K562 (cell line): ENCODE data around the gene TOR1B. TPM values are rescaled to one million over a fixed set of nuclear protein-coding genes. Genes with fewer than 3 reads are reported as not detected.

Experiments
- ATAC-seq: fragments of 200-7000 bp; cut with Tn5 transposase; 3 replicates; pipeline ENCODE4 v1.9.1; 2020; ENCODE audit warnings: moderate library complexity
- BruUV-seq: library from RNA; stranded (reverse); fragments of 400-500 nt; replicated peaks from 2 replicates; lab custom pipeline; 2021; lab: Mats Ljungman, UMichigan
- CTCF ChIA-PET: fragments of 300-600 bp; formaldehyde crosslinking; extraction: SDS; loops from one replicate; lab custom pipeline; 2021; ENCODE audit warnings: low intra/inter-chr PET ratio; lab: Yijun Ruan, JAX
- POLR2A ChIA-PET: fragments of 300-600, 350-650 bp; sonication (Branson Sonifier 250); formaldehyde crosslinking; extraction: SDS; loops from one replicate; lab custom pipeline; 2021; ENCODE audit warnings: antibody characterized with exemption, inconsistent platforms; lab: Yijun Ruan, JAX
- DNase-seq, 4 experiments: peaks; one replicate each; pipeline versions ENCODE4 v3.0.0 to v3.0.0-alpha.2; 2011 to 2018; ENCODE audit warnings: low spot score in 3 of 4, mixed read lengths in 3 of 4; ENCODE audit errors: extremely low read depth in 1 of 4
- FAIRE-seq: peaks from 2 replicates; lab custom pipeline; 2011; peaks lifted over from hg19 to GRCh38; lab: Jason Lieb, UNC
- H2AFZ ChIP-seq: 2 replicates; pipeline ENCODE4 v1.6.0; 2011; ENCODE audit warnings: low read depth, low read length, control low read depth, inconsistent platforms
- H3K27ac ChIP-seq: fragments of 200-600 bp; 3 replicates; pipeline ENCODE4 v1.8.0; 2011; ENCODE audit warnings: low read depth, mild to moderate bottlenecking, control low read depth, inconsistent platforms, low read length, moderate library complexity, mixed read lengths; ENCODE audit errors: extremely low read depth
- H3K27me3 ChIP-seq, 2 experiments: fragments of 300-600 bp in 1 of 2; 2 replicates in 1 of 2; 3 replicates in 1 of 2; pipeline versions ENCODE4 v1.6.0 to v1.8.0; 2011; ENCODE audit warnings: inconsistent platforms in 2 of 2, low read length in 2 of 2, mild to moderate bottlenecking in 1 of 2, mixed read lengths in 1 of 2, moderate library complexity in 1 of 2; ENCODE audit not compliant: control insufficient read depth in 2 of 2, insufficient read depth in 2 of 2
- H3K36me3 ChIP-seq: fragments of 300-600 bp; 3 replicates; pipeline ENCODE4 v1.8.0; 2011; ENCODE audit warnings: mild to moderate bottlenecking, low read length, inconsistent platforms; ENCODE audit not compliant: control insufficient read depth, insufficient read depth
- H3K4me1 ChIP-seq, 2 experiments: fragments of 200-600 bp in 1 of 2; replicated peaks in 1 of 2; 2 replicates in 1 of 2; 3 replicates in 1 of 2; pipeline versions ENCODE4 v1.5.1 to v1.8.0; 2011; ENCODE audit warnings: inconsistent platforms in 2 of 2, low read length in 2 of 2, mild to moderate bottlenecking in 1 of 2, mixed read lengths in 1 of 2, moderate library complexity in 1 of 2; ENCODE audit not compliant: control insufficient read depth in 2 of 2, insufficient read depth in 2 of 2
- H3K4me2 ChIP-seq: 2 replicates; pipeline ENCODE4 v1.6.1; 2011; ENCODE audit warnings: low read length, control low read depth, inconsistent platforms, mixed read lengths; ENCODE audit not compliant: insufficient read depth
- H3K4me3 ChIP-seq: fragments of 200-600 bp; sonication (generic), shearing (Covaris generic); 2 replicates; pipeline ENCODE4 v1.5.1; 2016; ENCODE audit warnings: control low read depth, inconsistent platforms
- H3K79me2 ChIP-seq: fragments of 200-600 bp; 3 replicates; pipeline ENCODE4 v1.8.0; 2011; ENCODE audit warnings: low read length, inconsistent platforms; ENCODE audit not compliant: control insufficient read depth, insufficient read depth
- H3K9ac ChIP-seq, 2 experiments: 2 replicates each; pipeline versions ENCODE4 v1.6.0 to v1.6.1; 2011; ENCODE audit warnings: low read depth in 2 of 2, low read length in 2 of 2, control low read depth in 1 of 2, inconsistent platforms in 1 of 2, mild to moderate bottlenecking in 1 of 2, mixed read lengths in 1 of 2; ENCODE audit not compliant: insufficient read depth in 1 of 2
- H3K9me1 ChIP-seq: one replicate; pipeline ENCODE4 v1.6.0; 2011; ENCODE audit warnings: inconsistent platforms, mild to moderate bottlenecking, low read length, moderate library complexity; ENCODE audit not compliant: control insufficient read depth, insufficient read depth
- H3K9me3 ChIP-seq: replicated peaks from 2 replicates; pipeline ENCODE4 v1.5.1; 2011; ENCODE audit warnings: low read depth, low read length, inconsistent platforms; ENCODE audit not compliant: control insufficient read depth, insufficient read depth
- H4K20me1 ChIP-seq: replicated peaks from 2 replicates; pipeline ENCODE4 v1.6.1; 2011; ENCODE audit warnings: low read length, inconsistent platforms, mixed read lengths; ENCODE audit not compliant: control insufficient read depth, insufficient read depth
- ARHGAP35 ChIP-seq: fragments of 450-650 bp; IDR thresholded peaks from 2 replicates; pipeline ENCODE4 v1.6.1; 2018; ENCODE audit not compliant: partially characterized antibody
- C11orf30 ChIP-seq: fragments of 450-650 bp; IDR thresholded peaks from 2 replicates; pipeline ENCODE4 v1.6.1; 2016; ENCODE audit warnings: low read depth, mild to moderate bottlenecking
- HDAC1 ChIP-seq, 2 experiments: fragments of 450-650 bp; IDR thresholded peaks; 2 replicates each; pipeline ENCODE4 v1.6.1; 2016 to 2017; ENCODE audit warnings: inconsistent platforms in 1 of 2, mild to moderate bottlenecking in 1 of 2, moderate library complexity in 1 of 2
- ILF3 ChIP-seq: fragments of 450-650 bp; IDR thresholded peaks from 2 replicates; pipeline ENCODE4 v1.6.1; 2018; ENCODE audit warnings: antibody characterized with exemption, mild to moderate bottlenecking, moderate library complexity, borderline replicate concordance
- RBBP5 ChIP-seq: fragments of 200-600 bp; sonication (generic); IDR thresholded peaks from 2 replicates; pipeline ENCODE4 v1.6.1; 2012; ENCODE audit warnings: borderline replicate concordance, mild to moderate bottlenecking, low read length, control low read depth, inconsistent platforms; ENCODE audit not compliant: insufficient read depth, poor library complexity, severe bottlenecking
- RFX1 ChIP-seq: fragments of 450-650 bp; IDR thresholded peaks from 2 replicates; pipeline ENCODE4 v1.6.1; 2016; ENCODE audit warnings: mild to moderate bottlenecking, moderate library complexity
- RFX5 ChIP-seq: IDR thresholded peaks from 2 replicates; pipeline ENCODE4 v1.6.1; 2011; ENCODE audit warnings: low read depth, mild to moderate bottlenecking, improper control_type of control experiment, low read length
- ZFX ChIP-seq: sonication (generic); formaldehyde crosslinking; IDR thresholded peaks from 2 replicates; pipeline ENCODE4 v1.8.0; 2022; ENCODE audit warnings: mild to moderate bottlenecking, missing genetic modification reagents, moderate library complexity
- ZNF311 ChIP-seq: fragments of 250-450 bp; sonication (Bioruptor Pico); IDR thresholded peaks from 2 replicates; pipeline ENCODE4 v1.4.0; 2020; ENCODE audit warnings: mild to moderate bottlenecking, moderate library complexity
- ZNF586 ChIP-seq: fragments of 450-650 bp; formaldehyde crosslinking; conservative IDR thresholded peaks from 2 replicates; pipeline ENCODE4 v1.4.0; 2020; ENCODE audit warnings: mild to moderate bottlenecking, moderate library complexity
- ZNF764 ChIP-seq: fragments of 250-450 bp; sonication (Bioruptor Pico); IDR thresholded peaks from 2 replicates; pipeline ENCODE4 v1.4.0; 2020; ENCODE audit warnings: low read depth, mild to moderate bottlenecking, moderate library complexity
- WGBS: fragments of 100-300 bp; shearing (Covaris generic); methylation state at CpG from one replicate; pipeline ENCODE4 v1.1.6; 2016; ENCODE audit warnings: low coverage, mixed read lengths; ENCODE audit not compliant: insufficient coverage; ENCODE audit errors: missing lambda C conversion rate; 5-methylcytosine and 5-hydroxymethylcytosine counted together
- in situ Hi-C: fragments of 300-500 bp; cut with MboI; formaldehyde crosslinking; loops from 4 replicates; pipeline ENCODE4 v1.15.0; 2018; ENCODE audit warnings: inconsistent platforms, mixed read lengths
- intact Hi-C: fragments of 100-400 bp; cut with micrococcal nuclease; formaldehyde crosslinking; loops from 2 replicates; pipeline ENCODE4 v1.14.2; 2022
- polyA plus RNA-seq, 8 experiments: library from polyadenylated mRNA; depleted of rRNA in 4 of 8; stranded (reverse) in 5 of 8; unstranded in 3 of 8; fragments of >200 nt; fragmentation: Nextera tagmentation in 2 of 8; fragmentation: Illumina TruSeq in 1 of 8; extraction: Ambion mirVana in 2 of 8; extraction: Trizol in 1 of 8; gene quantifications; 2 replicates each; pipeline versions ENCODE4 v1.2.1 to v1.2.3, GENCODE V29; 2011 to 2014; ENCODE audit warnings: inconsistent platforms in 1 of 8, missing spikeins in 1 of 8
- total RNA-seq, 7 experiments: library from RNA; depleted of rRNA in 6 of 7; stranded (reverse); fragments of >200 nt in 6 of 7; fragmentation: Illumina TruSeq in 2 of 7; extraction: Trizol in 2 of 7; gene quantifications; 2 replicates each; pipeline versions ENCODE4 v1.2.1 to v1.2.3, GENCODE V29; 2011 to 2021; ENCODE audit warnings: low replicate concordance in 1 of 7
- TF ChIP-seq, protein P1 (sequence below): fragments of 250-450 bp; sonication (Bioruptor Pico); IDR thresholded peaks from 2 replicates; pipeline ENCODE4 v1.5.0; 2021; ENCODE audit warnings: mild to moderate bottlenecking, borderline replicate concordance
- TF ChIP-seq, protein P2 (sequence below): sonication (generic); formaldehyde crosslinking; IDR thresholded peaks from 2 replicates; pipeline ENCODE4 v1.8.0; 2022; ENCODE audit warnings: mild to moderate bottlenecking, missing genetic modification reagents, borderline replicate concordance
- TF ChIP-seq, protein P3 (sequence below): fragments of 250-450 bp; sonication (Bioruptor Pico); IDR thresholded peaks from 2 replicates; pipeline ENCODE4 v1.5.0; 2021

The TOR1B gene
- total and polyA plus RNA-seq, 9 of the 15 experiments (the other 6 are each of a cell fraction or from before 2014, with no cell fraction given), result 4.2 to 36.5 (median 24.6) TPM

DNA sequence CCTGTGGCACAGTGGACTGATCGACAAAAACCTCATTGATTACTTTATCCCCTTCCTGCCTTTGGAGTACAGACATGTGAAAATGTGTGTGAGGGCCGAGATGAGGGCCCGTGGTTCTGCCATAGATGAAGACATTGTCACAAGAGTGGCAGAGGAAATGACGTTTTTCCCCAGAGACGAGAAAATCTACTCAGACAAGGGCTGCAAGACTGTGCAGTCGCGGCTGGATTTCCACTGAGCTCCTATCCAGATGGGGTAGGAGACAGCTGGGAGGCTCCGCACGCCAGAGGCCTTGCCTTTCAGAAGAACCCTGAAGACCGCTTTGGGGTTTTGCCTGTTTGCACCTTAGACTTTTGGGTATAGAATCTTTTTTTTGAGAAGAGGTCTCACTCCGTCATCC, 6.4 kb downstream of the TOR1B start:
- CTCF ChIA-PET, result no interaction called here
- in situ Hi-C loops, result no loop called here
- no peak for FAIRE-seq
- Histone ChIP-seq H3K36me3 (peaks cover 80% of the 10 kb centered on the region), H3K4me2 (no peak overlapping the region), H3K9ac (0 out of 4 replicates have a peak overlapping the region, but pooled peaks of 1 of the 2 experiments have one; percentile 10), H3K79me2 (peaks cover 1% of the 10 kb centered on the region; the same call in 1 of the 3 replicates), H3K4me3 (no peak overlapping the region), H3K27ac (no peak overlapping the region), H3K9me3 (no peaks in the 10 kb centered on the region), H3K4me1 (peaks cover 4 to 11% of the 10 kb centered on the region in 2 experiments; a peak in 3 of 5 replicates), H3K27me3 (no peaks in the 10 kb centered on the region), H2AFZ (no peak overlapping the region), H3K9me1 (peaks cover 6% of the 10 kb centered on the region), H4K20me1 (peaks cover 8% of the 10 kb centered on the region)
- no peak for DNase-seq
- POLR2A ChIA-PET, result interaction anchor here (0.6 to 5.8 kb wide), 10 partner anchors 9 to 95 kb away, joined by 3 to 49 read pairs (median 4); partner anchors contain the start of gene TOR1A
- BruUV-seq, result no TSS peak
- intact Hi-C loops, result no loop called here
- TF ChIP-seq RBBP5, result no peak
- no peak for TF ChIP-seq C11orf30
- TF ChIP-seq ILF3, result no peak
- TF ChIP-seq ZFX (CRISPR knock-in tag), result no peak
- TF ChIP-seq, protein P1, sequence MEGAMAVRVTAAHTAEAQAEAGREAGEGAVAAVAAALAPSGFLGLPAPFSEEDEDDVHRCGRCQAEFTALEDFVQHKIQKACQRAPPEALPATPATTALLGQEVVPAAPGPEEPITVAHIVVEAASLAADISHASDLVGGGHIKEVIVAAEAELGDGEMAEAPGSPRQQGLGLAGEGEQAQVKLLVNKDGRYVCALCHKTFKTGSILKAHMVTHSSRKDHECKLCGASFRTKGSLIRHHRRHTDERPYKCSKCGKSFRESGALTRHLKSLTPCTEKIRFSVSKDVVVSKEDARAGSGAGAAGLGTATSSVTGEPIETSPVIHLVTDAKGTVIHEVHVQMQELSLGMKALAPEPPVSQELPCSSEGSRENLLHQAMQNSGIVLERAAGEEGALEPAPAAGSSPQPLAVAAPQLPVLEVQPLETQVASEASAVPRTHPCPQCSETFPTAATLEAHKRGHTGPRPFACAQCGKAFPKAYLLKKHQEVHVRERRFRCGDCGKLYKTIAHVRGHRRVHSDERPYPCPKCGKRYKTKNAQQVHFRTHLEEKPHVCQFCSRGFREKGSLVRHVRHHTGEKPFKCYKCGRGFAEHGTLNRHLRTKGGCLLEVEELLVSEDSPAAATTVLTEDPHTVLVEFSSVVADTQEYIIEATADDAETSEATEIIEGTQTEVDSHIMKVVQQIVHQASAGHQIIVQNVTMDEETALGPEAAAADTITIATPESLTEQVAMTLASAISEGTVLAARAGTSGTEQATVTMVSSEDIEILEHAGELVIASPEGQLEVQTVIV (CRISPR knock-in tag), result no peak
- TF ChIP-seq ARHGAP35, result no peak
- TF ChIP-seq HDAC1 (IDR thresholded peaks at IDR 0.05), result no peak
- TF ChIP-seq, protein P2, sequence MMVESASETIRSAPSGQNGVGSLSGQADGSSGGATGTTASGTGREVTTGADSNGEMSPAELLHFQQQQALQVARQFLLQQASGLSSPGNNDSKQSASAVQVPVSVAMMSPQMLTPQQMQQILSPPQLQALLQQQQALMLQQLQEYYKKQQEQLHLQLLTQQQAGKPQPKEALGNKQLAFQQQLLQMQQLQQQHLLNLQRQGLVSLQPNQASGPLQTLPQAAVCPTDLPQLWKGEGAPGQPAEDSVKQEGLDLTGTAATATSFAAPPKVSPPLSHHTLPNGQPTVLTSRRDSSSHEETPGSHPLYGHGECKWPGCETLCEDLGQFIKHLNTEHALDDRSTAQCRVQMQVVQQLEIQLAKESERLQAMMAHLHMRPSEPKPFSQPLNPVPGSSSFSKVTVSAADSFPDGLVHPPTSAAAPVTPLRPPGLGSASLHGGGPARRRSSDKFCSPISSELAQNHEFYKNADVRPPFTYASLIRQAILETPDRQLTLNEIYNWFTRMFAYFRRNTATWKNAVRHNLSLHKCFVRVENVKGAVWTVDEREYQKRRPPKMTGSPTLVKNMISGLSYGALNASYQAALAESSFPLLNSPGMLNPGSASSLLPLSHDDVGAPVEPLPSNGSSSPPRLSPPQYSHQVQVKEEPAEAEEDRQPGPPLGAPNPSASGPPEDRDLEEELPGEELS, result no peak
- TF ChIP-seq RFX5, result no peak
- TF ChIP-seq ZNF764 (CRISPR knock-in tag), result no peak
- TF ChIP-seq ZNF311 (CRISPR knock-in tag), result no peak
- TF ChIP-seq ZNF586 (CRISPR knock-in tag), result no peak
- TF ChIP-seq RFX1, result no peak
- TF ChIP-seq, protein P3, sequence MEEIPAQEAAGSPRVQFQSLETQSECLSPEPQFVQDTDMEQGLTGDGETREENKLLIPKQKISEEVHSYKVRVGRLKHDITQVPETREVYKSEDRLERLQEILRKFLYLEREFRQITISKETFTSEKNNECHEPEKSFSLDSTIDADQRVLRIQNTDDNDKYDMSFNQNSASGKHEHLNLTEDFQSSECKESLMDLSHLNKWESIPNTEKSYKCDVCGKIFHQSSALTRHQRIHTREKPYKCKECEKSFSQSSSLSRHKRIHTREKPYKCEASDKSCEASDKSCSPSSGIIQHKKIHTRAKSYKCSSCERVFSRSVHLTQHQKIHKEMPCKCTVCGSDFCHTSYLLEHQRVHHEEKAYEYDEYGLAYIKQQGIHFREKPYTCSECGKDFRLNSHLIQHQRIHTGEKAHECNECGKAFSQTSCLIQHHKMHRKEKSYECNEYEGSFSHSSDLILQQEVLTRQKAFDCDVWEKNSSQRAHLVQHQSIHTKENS (CRISPR knock-in tag), result no peak
- WGBS, result 85% methylated on average over 11 of the region's 11 CpGs
- ATAC-seq, result no peak
